Measurements from ENCODE around the gene POLR2M. TPM values are rescaled to one million over a fixed set of nuclear protein-coding genes. Genes with fewer than 3 reads are reported as not detected.
A peak's percentile ranks its signal among the peaks of the same experiment; 100 is the strongest.

POLR2M gene
- total and polyA plus RNA-seq, 3 donors from 2014 or later, result 33.3 to 97.7 (median 87.2) TPM

DNA sequence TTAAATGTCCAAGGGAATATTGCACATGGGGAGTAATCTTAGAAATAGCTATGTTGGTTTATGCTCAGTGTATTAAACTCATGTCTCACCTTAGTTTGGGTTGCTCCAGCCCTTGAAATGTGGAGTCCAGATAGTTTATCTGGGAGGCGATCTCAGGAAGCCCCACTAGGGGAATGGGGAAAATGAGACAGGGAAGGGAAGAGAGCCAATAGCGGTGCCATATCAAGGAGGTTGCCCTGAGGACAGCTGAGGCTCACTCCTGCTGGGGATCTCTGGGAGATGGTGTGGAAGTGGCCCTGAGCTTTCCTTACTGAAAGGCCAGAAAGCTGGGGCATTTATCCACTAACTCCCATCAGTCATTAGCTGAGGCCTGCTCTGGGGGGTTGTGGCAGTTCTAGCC, 43.3 kb upstream of the POLR2M start:
- Histone ChIP-seq H3K9me3 (no peaks in the 10 kb centered on the region), H3K4me1 (no peaks in the 10 kb centered on the region), H3K4me3 (no peak overlapping the region), H3K27me3 (no peaks in the 10 kb centered on the region), H3K36me3 (ENCODE audit: low read depth, missing control alignments) (no peaks in the 10 kb centered on the region), H3K27ac (no peak overlapping the region)
- no peak for TF ChIP-seq POLR2A (IDR thresholded peaks at IDR 0.05)
- TF ChIP-seq, protein P1, sequence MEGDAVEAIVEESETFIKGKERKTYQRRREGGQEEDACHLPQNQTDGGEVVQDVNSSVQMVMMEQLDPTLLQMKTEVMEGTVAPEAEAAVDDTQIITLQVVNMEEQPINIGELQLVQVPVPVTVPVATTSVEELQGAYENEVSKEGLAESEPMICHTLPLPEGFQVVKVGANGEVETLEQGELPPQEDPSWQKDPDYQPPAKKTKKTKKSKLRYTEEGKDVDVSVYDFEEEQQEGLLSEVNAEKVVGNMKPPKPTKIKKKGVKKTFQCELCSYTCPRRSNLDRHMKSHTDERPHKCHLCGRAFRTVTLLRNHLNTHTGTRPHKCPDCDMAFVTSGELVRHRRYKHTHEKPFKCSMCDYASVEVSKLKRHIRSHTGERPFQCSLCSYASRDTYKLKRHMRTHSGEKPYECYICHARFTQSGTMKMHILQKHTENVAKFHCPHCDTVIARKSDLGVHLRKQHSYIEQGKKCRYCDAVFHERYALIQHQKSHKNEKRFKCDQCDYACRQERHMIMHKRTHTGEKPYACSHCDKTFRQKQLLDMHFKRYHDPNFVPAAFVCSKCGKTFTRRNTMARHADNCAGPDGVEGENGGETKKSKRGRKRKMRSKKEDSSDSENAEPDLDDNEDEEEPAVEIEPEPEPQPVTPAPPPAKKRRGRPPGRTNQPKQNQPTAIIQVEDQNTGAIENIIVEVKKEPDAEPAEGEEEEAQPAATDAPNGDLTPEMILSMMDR (IDR thresholded peaks at IDR 0.05), result no peak
- intact Hi-C loops (cut with DNase I; ENCODE audit: low total_unique reads), result no loop called here
- WGBS, 2 donors, result 92 to 93% methylated on average over 2 of the region's 2 CpGs
- DNase-seq, result no peak

DNA sequence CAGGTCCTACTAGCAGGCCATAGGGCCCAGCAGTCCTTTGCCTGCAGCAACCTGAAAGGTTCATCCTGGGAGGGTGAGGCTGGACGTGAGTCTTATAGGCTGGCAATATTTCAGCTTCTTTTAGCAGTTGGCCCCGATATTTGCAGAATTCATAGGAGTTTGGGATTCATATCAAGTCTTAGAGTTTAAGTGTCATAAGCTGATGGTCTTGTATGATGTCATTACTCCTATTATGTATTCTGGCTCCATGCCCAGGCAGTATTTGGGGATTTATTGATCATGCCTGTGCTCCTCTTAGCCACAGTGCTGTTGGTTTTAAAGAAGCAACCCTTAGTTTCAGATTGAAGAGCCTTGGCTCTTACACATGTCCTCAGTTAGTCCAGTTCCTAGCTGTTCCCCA, 41.3 kb upstream of the POLR2M start:
- H3K27ac ChIP-seq, result no peak overlapping the region
- no peaks in the 10 kb centered on the region for H3K9me3 ChIP-seq
- no peak overlapping the region for H3K4me3 ChIP-seq
- TF ChIP-seq POLR2A (IDR thresholded peaks at IDR 0.05), result no peak
- TF ChIP-seq, protein P1 (IDR thresholded peaks at IDR 0.05), result no peak
- WGBS, 2 donors, result 77 to 81% methylated on average over 2 of the region's 2 CpGs
- no peaks in the 10 kb centered on the region for H3K4me1 ChIP-seq
- no peaks in the 10 kb centered on the region for H3K36me3 ChIP-seq (ENCODE audit: low read depth, missing control alignments)
- DNase-seq, result no peak
- intact Hi-C loops (cut with DNase I; ENCODE audit: low total_unique reads), result no loop called here
- no peaks in the 10 kb centered on the region for H3K27me3 ChIP-seq

DNA sequence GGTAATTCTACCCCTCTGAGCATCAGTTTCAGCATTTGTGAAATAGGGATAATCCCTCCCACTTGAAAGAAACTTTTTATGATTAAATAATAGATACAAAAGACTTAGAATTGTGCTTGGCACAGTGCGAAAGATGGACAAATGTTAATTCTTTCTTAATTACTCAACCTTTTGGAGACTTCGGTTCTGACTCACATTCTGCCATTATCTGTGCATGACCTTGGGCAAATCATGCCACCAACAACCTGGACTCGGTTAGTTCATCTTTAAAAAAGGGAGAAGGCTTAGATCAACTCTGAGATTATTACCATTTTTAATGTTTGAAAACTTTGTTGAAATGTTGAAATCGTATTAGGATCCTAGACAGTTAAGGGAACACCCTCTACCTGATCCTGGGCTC, 40.6 kb upstream of the POLR2M start:
- WGBS, 2 donors, result 70 to 80% methylated on average over 4 of the region's 4 CpGs

DNA sequence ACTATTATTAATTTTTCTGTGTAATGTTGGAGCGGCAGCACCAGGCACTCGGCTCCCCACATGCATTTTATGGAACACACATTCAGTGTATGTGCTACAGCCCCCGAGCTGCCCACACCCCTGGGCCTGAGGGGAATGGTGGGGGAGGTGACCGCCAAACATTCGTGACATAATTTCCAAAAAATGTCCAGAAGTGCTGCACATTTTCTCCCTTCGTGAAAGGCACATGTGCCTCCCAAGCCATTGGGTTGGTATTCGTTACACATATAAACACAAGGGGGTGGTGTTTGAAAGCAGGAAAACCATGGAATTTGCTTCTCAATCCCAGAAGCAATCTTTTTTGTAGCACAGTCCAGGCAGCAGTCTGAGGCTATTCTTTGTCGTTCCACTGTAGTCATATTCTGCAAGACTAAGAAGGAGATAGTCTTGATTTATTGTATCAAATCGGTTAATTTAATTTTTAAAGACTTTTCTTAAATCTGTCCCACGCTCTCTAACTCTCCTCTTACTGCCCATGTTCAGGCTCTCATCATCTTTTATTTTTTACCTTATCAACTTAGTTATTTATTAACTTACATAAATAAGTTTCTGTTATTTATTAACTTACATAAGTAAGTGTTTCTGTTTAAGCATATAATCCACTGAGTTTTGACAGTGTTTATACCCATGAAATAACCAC, 39.2 kb upstream of the POLR2M start:
- 45 to 49% methylated on average over 9 to 10 of the region's 10 CpGs for WGBS, 2 donors
- DNase-seq, result no peak
- intact Hi-C loops (cut with DNase I; ENCODE audit: low total_unique reads), result no loop called here
- H3K36me3 ChIP-seq (ENCODE audit: low read depth, missing control alignments), result no peaks in the 10 kb centered on the region
- no peaks in the 10 kb centered on the region for H3K4me1 ChIP-seq
- TF ChIP-seq, protein P1 (IDR thresholded peaks at IDR 0.05), result peak in 1 of 3 experiments; percentile 22
- no peak for TF ChIP-seq POLR2A (IDR thresholded peaks at IDR 0.05)
- no peak overlapping the region for H3K4me3 ChIP-seq
- no peak overlapping the region for H3K27ac ChIP-seq
- no peaks in the 10 kb centered on the region for H3K9me3 ChIP-seq
- H3K27me3 ChIP-seq, result no peaks in the 10 kb centered on the region

More for the DNA sequence above, 40.6 kb upstream of the POLR2M start:
- Histone ChIP-seq H3K36me3 (ENCODE audit: low read depth, missing control alignments) (no peaks in the 10 kb centered on the region), H3K27ac (no peak overlapping the region), H3K4me3 (no peak overlapping the region), H3K4me1 (no peaks in the 10 kb centered on the region), H3K27me3 (no peaks in the 10 kb centered on the region), H3K9me3 (no peaks in the 10 kb centered on the region)
- TF ChIP-seq, protein P1 (IDR thresholded peaks at IDR 0.05), result no peak
- TF ChIP-seq POLR2A (IDR thresholded peaks at IDR 0.05), result no peak
- intact Hi-C loops (cut with DNase I; ENCODE audit: low total_unique reads), result no loop called here
- DNase-seq, result no peak

DNA sequence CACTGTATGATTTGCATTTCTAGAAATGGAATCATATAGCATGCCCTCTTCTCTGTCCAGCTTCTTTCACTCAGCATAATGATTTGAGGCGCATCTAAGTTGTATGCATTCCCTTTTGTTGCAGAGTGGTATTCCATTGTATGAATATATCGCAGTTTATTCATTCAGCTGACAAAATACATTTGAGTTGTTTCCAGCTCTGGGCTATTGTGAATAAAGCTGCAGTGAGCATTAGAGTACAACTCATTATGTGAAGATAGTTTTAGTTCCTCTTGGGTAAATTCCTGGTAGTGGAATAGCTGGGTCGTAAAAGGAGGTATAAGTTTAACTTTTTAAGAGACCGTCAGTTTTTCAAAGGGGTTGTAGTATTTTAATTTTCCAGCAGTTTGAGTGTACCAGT, 38.5 kb upstream of the POLR2M start:
- no peak for DNase-seq
- Histone ChIP-seq H3K4me1 (no peaks in the 10 kb centered on the region), H3K9me3 (no peaks in the 10 kb centered on the region), H3K36me3 (ENCODE audit: low read depth, missing control alignments) (no peaks in the 10 kb centered on the region), H3K27ac (no peak overlapping the region), H3K4me3 (no peak overlapping the region), H3K27me3 (no peaks in the 10 kb centered on the region)
- intact Hi-C loops (cut with DNase I; ENCODE audit: low total_unique reads), result no loop called here
- WGBS, 2 donors, result 89 to 96% methylated on average over 4 of the region's 4 CpGs
- TF ChIP-seq POLR2A (IDR thresholded peaks at IDR 0.05), result no peak
- TF ChIP-seq, protein P1 (IDR thresholded peaks at IDR 0.05), result no peak
